Endothelial cell of umbilical vein (primary cell): ENCODE results near the gene MEF2C. TPM values are rescaled to one million over a fixed set of nuclear protein-coding genes. Genes with fewer than 3 reads are reported as not detected.

Source experiments
- BruUV-seq: library from RNA; stranded (reverse); fragments of 400-500 nt; replicated peaks from 2 replicates; lab custom pipeline; 2021; lab: Mats Ljungman, UMichigan
- CTCF ChIA-PET: fragments of 300-600, 350-600 bp; sonication (Branson Sonifier 250); formaldehyde crosslinking; loops from one replicate; lab custom pipeline; 2021; ENCODE audit warnings: antibody characterized with exemption, inconsistent platforms; lab: Charles Lee
- POLR2A ChIA-PET: fragments of 300-600, 350-600 bp; sonication (Branson Sonifier 250); formaldehyde crosslinking; loops from one replicate; lab custom pipeline; 2021; ENCODE audit warnings: antibody characterized with exemption, inconsistent platforms; lab: Charles Lee
- DNase-seq: peaks from one replicate; pipeline ENCODE4 v3.0.0-alpha.2; 2011; ENCODE audit warnings: low read depth, low spot score
- FAIRE-seq: peaks from 2 replicates; lab custom pipeline; 2011; peaks lifted over from hg19 to GRCh38; lab: Jason Lieb, UNC
- H2AFZ ChIP-seq: 2 replicates; pipeline ENCODE4 v1.6.0; 2012; ENCODE audit warnings: low read depth, low read length, control low read depth, inconsistent platforms
- H3K27ac ChIP-seq: 2 replicates; pipeline ENCODE4 v1.5.1; 2011; ENCODE audit warnings: low read depth, mild to moderate bottlenecking, control low read depth, low read length, moderate library complexity; ENCODE audit not compliant: insufficient read depth
- H3K27me3 ChIP-seq, 2 experiments: 2 replicates each; pipeline versions ENCODE4 v1.6.0 to v1.6.1; 2011; ENCODE audit warnings: low read length in 2 of 2, mixed read lengths in 1 of 2; ENCODE audit not compliant: control insufficient read depth in 2 of 2, insufficient read depth in 2 of 2
- H3K36me3 ChIP-seq, 2 experiments: 2 replicates in 1 of 2; 3 replicates in 1 of 2; pipeline ENCODE4 v1.5.1; 2011; ENCODE audit warnings: low read length in 2 of 2, mild to moderate bottlenecking in 1 of 2, moderate library complexity in 1 of 2; ENCODE audit not compliant: control insufficient read depth in 2 of 2, insufficient read depth in 2 of 2; ENCODE audit errors: extremely low read depth in 1 of 2
- H3K4me1 ChIP-seq: 3 replicates; pipeline ENCODE4 v1.5.1; 2011; ENCODE audit warnings: mild to moderate bottlenecking, low read length; ENCODE audit not compliant: control insufficient read depth, insufficient read depth; ENCODE audit errors: extremely low read depth
- H3K4me2 ChIP-seq: 2 replicates; pipeline ENCODE4 v1.6.1; 2011; ENCODE audit warnings: low read length, control low read depth, mixed read lengths; ENCODE audit not compliant: insufficient read depth
- H3K4me3 ChIP-seq, 3 experiments: fragments of 200-600 bp in 1 of 3; sonication (generic), shearing (Covaris generic) in 1 of 3; replicated peaks in 1 of 3; 2 replicates each; pipeline ENCODE4 v1.5.1; 2011 to 2016; ENCODE audit warnings: control low read depth in 3 of 3, low read length in 3 of 3, mild to moderate bottlenecking in 2 of 3, inconsistent platforms in 1 of 3, low read depth in 1 of 3, moderate library complexity in 1 of 3; ENCODE audit not compliant: insufficient read depth in 1 of 3
- H3K79me2 ChIP-seq: 2 replicates; pipeline ENCODE4 v1.6.0; 2012; ENCODE audit warnings: low read length, inconsistent platforms; ENCODE audit not compliant: control insufficient read depth, insufficient read depth
- H3K9ac ChIP-seq: replicated peaks from 2 replicates; pipeline ENCODE3; 2011; ENCODE audit warnings: low read length, control low read depth; ENCODE audit not compliant: insufficient read depth; ENCODE audit errors: extremely low read depth
- H3K9me1 ChIP-seq: replicated peaks from 3 replicates; pipeline ENCODE4 v1.6.0; 2011; ENCODE audit warnings: mild to moderate bottlenecking, low read length; ENCODE audit not compliant: control insufficient read depth, insufficient read depth; ENCODE audit errors: extremely low read depth
- H3K9me3 ChIP-seq: replicated peaks from 2 replicates; pipeline ENCODE4 v1.5.1; 2012; ENCODE audit warnings: low read length, inconsistent platforms; ENCODE audit not compliant: control insufficient read depth, insufficient read depth
- H4K20me1 ChIP-seq: replicated peaks from 2 replicates; pipeline ENCODE3; 2011; ENCODE audit warnings: mild to moderate bottlenecking, low read length; ENCODE audit not compliant: control insufficient read depth, insufficient read depth; ENCODE audit errors: extremely low read depth
- EZH2 ChIP-seq: IDR thresholded peaks from 2 replicates; pipeline ENCODE4 v1.6.1; 2012; ENCODE audit warnings: borderline replicate concordance, low read depth, mild to moderate bottlenecking, moderate library complexity, low read length, inconsistent platforms; ENCODE audit not compliant: severe bottlenecking
- FOS ChIP-seq: IDR thresholded peaks from 2 replicates; pipeline ENCODE4 v1.6.1; 2011; ENCODE audit warnings: mild to moderate bottlenecking, low read length, moderate library complexity, borderline replicate concordance; ENCODE audit not compliant: insufficient read depth
- GATA2 ChIP-seq: IDR thresholded peaks from 2 replicates; pipeline ENCODE4 v1.7.0; 2011; ENCODE audit warnings: low read depth, mild to moderate bottlenecking, moderate library complexity, mixed read lengths, low read length; ENCODE audit not compliant: insufficient read length, insufficient read depth
- JUN ChIP-seq: IDR thresholded peaks from 2 replicates; pipeline ENCODE4 v1.6.1; 2011; ENCODE audit warnings: borderline replicate concordance, low read depth; ENCODE audit not compliant: insufficient read length, insufficient read depth
- MYC ChIP-seq: IDR thresholded peaks from one replicate; pipeline ENCODE4 v1.6.1; 2011; ENCODE audit warnings: mild to moderate bottlenecking, low read depth, low read length
- POLR2A ChIP-seq: IDR thresholded peaks from 2 replicates; pipeline ENCODE4 v1.6.1; 2012; ENCODE audit warnings: low read depth, mild to moderate bottlenecking, control low read depth, low read length
- POLR2AphosphoS5 ChIP-seq: IDR thresholded peaks from 2 replicates; pipeline ENCODE4 v1.6.1; 2012; ENCODE audit warnings: low read depth, mild to moderate bottlenecking, control low read depth, low read length, moderate library complexity; ENCODE audit not compliant: insufficient read depth
- dilution Hi-C: fragments of 300-500 bp; cut with MboI; formaldehyde crosslinking; loops from one replicate; pipeline ENCODE4 v1.15.0; 2019; ENCODE audit warnings: low sequenced_read_pairs; ENCODE audit not compliant: extremely low pct_ligation_motif_present
- intact Hi-C: fragments of 100-400 bp; cut with micrococcal nuclease; formaldehyde crosslinking; loops from one replicate; pipeline ENCODE4 v1.10.0; 2022
- polyA plus RNA-seq, 4 experiments: library from polyadenylated mRNA; depleted of rRNA in 3 of 4; stranded (reverse) in 3 of 4; unstranded in 1 of 4; fragments of >200 nt; gene quantifications; 2 replicates each; pipeline versions ENCODE4 v1.2.1 to v1.2.3, GENCODE V29; 2011 to 2012; ENCODE audit warnings: missing spikeins in 1 of 4
- total RNA-seq: library from RNA; stranded (reverse); gene quantifications from 2 replicates; pipeline ENCODE4 v1.2.3, GENCODE V29; 2021
- TF ChIP-seq, protein P1 (sequence below): IDR thresholded peaks from 2 replicates; pipeline ENCODE4 v1.6.1; 2011; ENCODE audit not compliant: insufficient read depth, insufficient read length
- TF ChIP-seq, protein P2 (sequence below), 2 donors: IDR thresholded peaks; 1 replicate in 1 of 2; 2 replicates in 1 of 2; pipeline ENCODE4 v1.5.1; 2011; ENCODE audit warnings: low read length in 2 of 2, mild to moderate bottlenecking in 2 of 2, moderate library complexity in 2 of 2, control low read depth in 1 of 2, inconsistent platforms in 1 of 2, low read depth in 1 of 2; ENCODE audit not compliant: insufficient read depth in 1 of 2; ENCODE audit errors: extremely low read depth in 1 of 2

Gene MEF2C
- total and polyA plus RNA-seq, 2 donors (not counting 3 experiments of a cell fraction or from before 2014, with no cell fraction given) = 21.2 to 67.7 TPM

DNA sequence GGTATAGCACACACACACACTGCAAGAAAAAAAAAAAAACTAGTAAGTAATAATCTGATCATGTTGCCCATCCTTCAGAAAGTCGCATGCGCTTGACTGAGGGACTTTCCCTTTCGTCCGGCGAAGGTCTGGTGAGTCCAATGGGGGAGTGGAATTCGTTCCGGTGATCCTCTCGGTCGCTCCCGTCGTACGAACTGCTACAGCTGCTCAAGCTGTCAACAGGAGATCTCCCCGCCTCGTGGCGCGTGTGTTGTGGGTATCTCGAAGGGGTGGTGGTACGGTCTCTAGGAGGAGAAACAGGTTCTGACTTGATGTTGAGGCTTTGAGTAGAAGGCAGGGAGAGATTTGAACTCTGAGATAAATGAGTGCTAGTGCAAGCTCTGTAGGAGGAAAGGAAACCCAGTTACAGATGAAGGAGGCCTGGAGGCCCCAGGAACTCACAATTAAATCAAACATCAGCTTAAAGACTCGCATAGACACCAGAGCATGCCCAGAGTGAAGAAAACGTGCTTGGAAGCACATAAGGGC lies 160.4 kb downstream of the MEF2C start:
- no peaks in the 10 kb centered on the region for H3K79me2 ChIP-seq
- FAIRE-seq = no peak
- dilution Hi-C loops = no loop called here
- no peak overlapping the region for H3K9ac ChIP-seq
- ChIA-PET CTCF (interaction anchor here (7.7 to 9.6 kb wide), 2 partner anchors 943 to 1542 kb away, joined by 175 to 398 read pairs; no protein-coding TSS in a partner anchor), POLR2A (no interaction called here)
- H4K20me1 ChIP-seq = no peaks in the 10 kb centered on the region
- no peaks in the 10 kb centered on the region for H3K9me1 ChIP-seq
- intact Hi-C loops = loop anchor here (10.0 kb wide), 3 partner anchors 372 to 722 kb away; no protein-coding TSS in a partner anchor
- no TSS peak for BruUV-seq
- H3K27me3 ChIP-seq = no peaks in the 10 kb centered on the region
- no peak overlapping the region for H3K4me2 ChIP-seq
- TF ChIP-seq POLR2A = no peak
- TF ChIP-seq MYC = no peak
- TF ChIP-seq, protein P1, sequence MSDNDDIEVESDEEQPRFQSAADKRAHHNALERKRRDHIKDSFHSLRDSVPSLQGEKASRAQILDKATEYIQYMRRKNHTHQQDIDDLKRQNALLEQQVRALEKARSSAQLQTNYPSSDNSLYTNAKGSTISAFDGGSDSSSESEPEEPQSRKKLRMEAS = no peak
- TF ChIP-seq EZH2 = no peak
- no peak for TF ChIP-seq GATA2
- TF ChIP-seq FOS = no peak
- no peak for TF ChIP-seq JUN
- TF ChIP-seq POLR2AphosphoS5 = no peak
- TF ChIP-seq, protein P2, sequence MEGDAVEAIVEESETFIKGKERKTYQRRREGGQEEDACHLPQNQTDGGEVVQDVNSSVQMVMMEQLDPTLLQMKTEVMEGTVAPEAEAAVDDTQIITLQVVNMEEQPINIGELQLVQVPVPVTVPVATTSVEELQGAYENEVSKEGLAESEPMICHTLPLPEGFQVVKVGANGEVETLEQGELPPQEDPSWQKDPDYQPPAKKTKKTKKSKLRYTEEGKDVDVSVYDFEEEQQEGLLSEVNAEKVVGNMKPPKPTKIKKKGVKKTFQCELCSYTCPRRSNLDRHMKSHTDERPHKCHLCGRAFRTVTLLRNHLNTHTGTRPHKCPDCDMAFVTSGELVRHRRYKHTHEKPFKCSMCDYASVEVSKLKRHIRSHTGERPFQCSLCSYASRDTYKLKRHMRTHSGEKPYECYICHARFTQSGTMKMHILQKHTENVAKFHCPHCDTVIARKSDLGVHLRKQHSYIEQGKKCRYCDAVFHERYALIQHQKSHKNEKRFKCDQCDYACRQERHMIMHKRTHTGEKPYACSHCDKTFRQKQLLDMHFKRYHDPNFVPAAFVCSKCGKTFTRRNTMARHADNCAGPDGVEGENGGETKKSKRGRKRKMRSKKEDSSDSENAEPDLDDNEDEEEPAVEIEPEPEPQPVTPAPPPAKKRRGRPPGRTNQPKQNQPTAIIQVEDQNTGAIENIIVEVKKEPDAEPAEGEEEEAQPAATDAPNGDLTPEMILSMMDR (IDR thresholded peaks at IDR 0.05; ENCODE audit: extremely low read depth in 1 of 2, insufficient read depth in 1 of 2, low read depth in 1 of 2, low read length in 2 of 2) = no peak
- H3K27ac ChIP-seq = no peak overlapping the region
- H2AFZ ChIP-seq = no peak overlapping the region
- no peaks in the 10 kb centered on the region for H3K4me1 ChIP-seq
- no peaks in the 10 kb centered on the region for H3K9me3 ChIP-seq
- H3K4me3 ChIP-seq = no peak overlapping the region
- no peak for DNase-seq
- H3K36me3 ChIP-seq = peaks cover 5 to 7% of the 10 kb centered on the region in 2 experiments
